ENCODE data around the gene PRR23E.

DNA sequence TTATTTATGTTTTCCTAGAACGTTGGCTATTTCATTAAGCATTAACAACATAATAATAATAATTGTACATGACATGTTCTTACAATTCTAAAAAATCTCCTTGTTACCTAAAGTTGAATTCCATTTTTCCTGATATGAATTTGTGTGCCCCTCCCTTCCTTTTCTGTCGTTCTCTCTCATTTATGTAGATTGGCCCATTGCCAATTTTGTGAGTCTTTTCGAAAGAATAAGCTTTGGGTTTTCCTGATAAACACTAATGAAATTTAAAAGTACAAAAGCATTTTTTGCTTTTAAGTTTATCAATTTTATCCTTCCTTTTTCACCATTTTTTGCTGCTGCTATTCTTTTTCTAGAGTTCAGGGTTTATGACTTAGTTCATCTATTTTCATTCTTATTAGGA lies 44.9 kb downstream of the PRR23E start:
- TF ChIP-seq, protein P1, sequence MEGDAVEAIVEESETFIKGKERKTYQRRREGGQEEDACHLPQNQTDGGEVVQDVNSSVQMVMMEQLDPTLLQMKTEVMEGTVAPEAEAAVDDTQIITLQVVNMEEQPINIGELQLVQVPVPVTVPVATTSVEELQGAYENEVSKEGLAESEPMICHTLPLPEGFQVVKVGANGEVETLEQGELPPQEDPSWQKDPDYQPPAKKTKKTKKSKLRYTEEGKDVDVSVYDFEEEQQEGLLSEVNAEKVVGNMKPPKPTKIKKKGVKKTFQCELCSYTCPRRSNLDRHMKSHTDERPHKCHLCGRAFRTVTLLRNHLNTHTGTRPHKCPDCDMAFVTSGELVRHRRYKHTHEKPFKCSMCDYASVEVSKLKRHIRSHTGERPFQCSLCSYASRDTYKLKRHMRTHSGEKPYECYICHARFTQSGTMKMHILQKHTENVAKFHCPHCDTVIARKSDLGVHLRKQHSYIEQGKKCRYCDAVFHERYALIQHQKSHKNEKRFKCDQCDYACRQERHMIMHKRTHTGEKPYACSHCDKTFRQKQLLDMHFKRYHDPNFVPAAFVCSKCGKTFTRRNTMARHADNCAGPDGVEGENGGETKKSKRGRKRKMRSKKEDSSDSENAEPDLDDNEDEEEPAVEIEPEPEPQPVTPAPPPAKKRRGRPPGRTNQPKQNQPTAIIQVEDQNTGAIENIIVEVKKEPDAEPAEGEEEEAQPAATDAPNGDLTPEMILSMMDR (conservative IDR thresholded peaks at IDR 0.05 in 1 of 2, IDR thresholded peaks at IDR 0.05 in 1 of 2; ENCODE audit: extremely low read depth in 1 of 2, insufficient read depth in 1 of 2, low read depth in 1 of 2, low read length in 2 of 2) = no peak
- TF ChIP-seq EZH2 (IDR thresholded peaks at IDR 0.05; ENCODE audit: borderline replicate concordance, low read length) = no peak

All from mammary epithelial cell (primary cell).